ENCODE data around the gene DKK3.

Gene DKK3

DNA sequence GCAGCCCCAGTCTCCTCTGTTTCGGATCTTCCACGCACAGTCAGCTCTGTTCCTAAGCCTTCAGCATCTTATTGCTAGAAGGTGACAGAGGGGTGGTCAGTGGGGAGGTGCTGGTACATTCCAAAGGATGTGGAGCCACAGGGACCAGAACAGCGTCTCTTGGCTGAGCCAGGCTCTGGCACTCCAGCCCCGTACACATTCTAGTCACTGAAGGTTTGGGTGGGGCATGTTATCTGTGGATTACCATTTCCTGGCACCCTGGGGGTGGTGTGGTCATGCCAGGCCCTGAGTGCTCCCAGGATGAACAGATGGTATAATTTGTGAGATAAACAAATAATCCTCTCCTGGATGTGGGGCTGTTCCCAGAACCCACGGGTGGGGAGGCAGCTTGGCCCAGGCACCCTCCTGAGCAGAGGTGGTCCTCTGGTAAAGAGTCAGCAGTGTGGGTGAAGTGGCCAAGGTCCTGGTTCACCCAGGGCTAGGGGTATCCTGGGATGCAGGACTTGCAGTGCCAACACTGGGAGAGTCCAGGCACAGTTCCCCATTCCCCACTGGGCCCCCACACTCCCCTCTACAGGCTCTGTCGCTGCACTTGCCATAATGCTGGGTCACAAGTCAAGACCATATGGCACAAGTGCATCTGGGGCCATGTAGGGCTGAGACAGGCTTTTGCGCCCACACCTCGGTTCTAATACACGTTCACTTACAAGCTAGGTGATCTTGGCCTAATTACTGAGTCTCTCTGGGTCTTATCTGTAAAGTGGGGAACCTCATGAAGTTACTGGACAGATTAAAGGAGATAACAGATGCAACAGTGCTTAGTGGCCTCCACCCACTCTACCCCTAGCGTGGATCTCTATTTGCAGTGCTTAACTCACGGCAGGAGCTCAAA lies 33.0 kb downstream of the DKK3 start:
- DNase-seq (ENCODE audit: low spot score): no peak
- TF ChIP-seq, protein P1, sequence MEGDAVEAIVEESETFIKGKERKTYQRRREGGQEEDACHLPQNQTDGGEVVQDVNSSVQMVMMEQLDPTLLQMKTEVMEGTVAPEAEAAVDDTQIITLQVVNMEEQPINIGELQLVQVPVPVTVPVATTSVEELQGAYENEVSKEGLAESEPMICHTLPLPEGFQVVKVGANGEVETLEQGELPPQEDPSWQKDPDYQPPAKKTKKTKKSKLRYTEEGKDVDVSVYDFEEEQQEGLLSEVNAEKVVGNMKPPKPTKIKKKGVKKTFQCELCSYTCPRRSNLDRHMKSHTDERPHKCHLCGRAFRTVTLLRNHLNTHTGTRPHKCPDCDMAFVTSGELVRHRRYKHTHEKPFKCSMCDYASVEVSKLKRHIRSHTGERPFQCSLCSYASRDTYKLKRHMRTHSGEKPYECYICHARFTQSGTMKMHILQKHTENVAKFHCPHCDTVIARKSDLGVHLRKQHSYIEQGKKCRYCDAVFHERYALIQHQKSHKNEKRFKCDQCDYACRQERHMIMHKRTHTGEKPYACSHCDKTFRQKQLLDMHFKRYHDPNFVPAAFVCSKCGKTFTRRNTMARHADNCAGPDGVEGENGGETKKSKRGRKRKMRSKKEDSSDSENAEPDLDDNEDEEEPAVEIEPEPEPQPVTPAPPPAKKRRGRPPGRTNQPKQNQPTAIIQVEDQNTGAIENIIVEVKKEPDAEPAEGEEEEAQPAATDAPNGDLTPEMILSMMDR (IDR thresholded peaks at IDR 0.05; ENCODE audit: extremely low read depth, missing control alignments): no peak

DNA sequence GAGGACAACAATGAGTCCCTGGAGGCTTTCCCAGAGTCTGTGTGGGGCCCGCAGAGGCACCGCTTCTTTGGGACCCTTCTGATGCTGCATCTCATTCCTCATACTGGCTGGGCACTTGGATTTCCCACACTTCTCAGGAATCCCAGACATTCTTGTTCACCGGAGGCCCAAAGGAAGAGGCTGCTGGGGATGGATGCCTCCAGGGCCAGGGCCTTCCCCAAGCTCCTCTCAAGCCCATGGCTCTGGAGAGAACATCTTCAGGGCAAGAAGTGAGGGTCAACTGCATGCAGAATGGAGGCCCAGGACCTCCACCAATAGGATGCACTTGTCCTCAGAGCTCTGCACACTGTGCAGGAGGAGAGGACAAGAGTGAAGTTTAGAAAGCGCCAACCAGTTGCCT lies 34.6 kb downstream of the DKK3 start:
- DNase-seq (ENCODE audit: low spot score): no peak

DNA sequence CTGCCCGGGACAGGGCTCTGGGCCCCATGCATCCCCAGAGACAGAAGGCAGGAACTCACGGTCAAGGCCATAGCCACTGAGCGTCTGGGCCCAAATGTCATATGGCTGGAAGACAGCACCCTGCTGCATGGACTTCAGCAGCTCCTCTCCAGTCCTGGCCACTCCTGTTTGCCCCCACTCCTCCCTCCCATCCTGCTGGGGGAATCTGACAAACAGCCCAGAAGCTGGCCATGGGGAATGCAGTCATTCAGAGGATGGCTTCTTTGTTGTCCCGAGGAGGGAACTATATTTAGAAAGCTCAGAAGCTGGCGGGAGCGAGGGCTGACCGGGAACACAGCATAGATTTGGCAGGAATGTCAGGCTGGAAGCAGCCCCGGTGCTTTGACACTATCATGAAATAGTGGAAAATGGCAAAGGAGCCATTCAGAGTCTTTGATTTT lies 35.0 kb downstream of the DKK3 start:
- TF ChIP-seq, protein P1 (IDR thresholded peaks at IDR 0.05; ENCODE audit: extremely low read depth, missing control alignments): no peak
- no peak for DNase-seq (ENCODE audit: low spot score)

More for the DNA sequence above, 34.6 kb downstream of the DKK3 start:
- TF ChIP-seq, protein P1 (IDR thresholded peaks at IDR 0.05; ENCODE audit: extremely low read depth, missing control alignments): no peak

DNA sequence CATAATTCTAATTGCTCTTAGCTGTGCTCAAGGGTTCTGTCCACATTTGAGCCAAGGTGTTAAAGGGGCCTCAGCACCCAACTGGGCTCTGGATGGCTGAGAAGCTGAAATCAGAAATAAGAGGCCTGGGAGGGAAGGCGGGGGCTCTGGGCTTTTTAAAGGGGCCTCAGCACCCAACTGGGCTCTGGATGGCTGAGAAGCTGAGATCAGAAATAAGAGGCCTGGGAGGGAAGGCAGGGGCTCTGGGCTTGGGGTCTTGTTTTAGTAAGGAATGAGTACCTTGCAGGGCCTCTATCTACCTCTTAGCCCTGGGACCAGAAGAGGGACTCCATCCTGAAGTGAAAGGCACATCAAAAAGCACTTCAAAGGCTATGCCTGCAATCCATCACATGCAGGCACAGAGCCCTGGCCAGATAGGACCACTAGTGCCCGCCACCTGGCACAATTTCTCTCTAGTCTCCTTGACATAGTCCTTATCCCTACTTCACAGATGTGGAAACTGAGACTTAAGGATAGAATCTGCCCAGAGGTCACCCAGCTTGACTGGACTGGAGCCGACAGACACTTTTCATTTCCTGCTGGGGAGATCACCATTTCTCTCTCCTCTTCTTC lies 35.6 kb downstream of the DKK3 start:
- TF ChIP-seq, protein P1 (IDR thresholded peaks at IDR 0.05; ENCODE audit: extremely low read depth, missing control alignments): no peak
- no peak for DNase-seq (ENCODE audit: low spot score)

DNA sequence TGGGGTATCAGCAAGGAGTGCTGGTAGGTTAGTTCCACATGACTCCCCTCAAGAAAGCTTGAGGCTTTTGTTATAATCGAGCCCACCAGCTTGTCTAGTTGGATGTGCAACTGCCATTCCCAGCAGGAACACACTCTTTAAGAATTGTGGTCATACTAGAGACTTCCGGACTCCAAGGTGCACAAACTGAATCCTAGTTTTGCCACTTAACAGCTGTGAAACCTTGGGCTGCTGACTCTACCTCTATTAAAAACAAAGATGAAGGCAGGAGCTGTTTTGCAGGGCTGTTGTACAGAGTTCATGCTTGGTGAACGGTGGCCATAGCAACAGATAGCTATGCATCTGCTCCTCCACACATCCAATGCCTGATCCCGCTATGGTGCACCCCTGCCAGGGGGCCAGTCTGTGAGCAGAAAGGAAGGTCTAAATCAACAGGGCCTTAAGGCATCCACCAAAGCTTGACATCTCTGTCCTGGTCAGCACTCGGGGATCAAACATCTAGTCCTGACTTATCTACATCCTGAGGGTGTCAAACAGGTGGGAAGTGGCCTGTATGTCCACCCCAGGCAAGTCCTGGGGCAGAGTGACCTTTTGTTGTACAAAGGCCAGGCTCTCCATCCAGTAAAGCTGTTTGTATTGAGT lies 36.4 kb downstream of the DKK3 start:
- DNase-seq (ENCODE audit: low spot score): no peak
- TF ChIP-seq, protein P1 (IDR thresholded peaks at IDR 0.05; ENCODE audit: extremely low read depth, missing control alignments): no peak

DNA sequence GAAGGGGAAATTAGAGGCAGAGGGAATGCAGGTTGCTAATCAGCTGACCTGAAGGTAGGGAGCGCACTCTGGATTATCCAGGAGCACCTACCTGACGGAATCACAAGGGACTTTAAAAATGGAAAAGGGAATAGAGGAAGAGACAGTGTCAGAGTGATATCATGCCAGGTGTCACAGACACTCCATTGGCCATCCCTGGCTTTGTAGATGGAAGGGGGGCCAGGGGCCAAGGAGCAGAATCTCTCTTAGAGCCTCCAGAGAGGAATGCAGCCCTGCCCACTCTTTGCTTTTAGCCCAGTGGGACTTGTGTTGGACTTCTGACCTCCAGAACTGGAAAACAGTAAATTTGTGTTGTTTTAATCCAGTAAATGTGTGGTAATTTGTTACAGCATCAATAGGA lies 37.9 kb downstream of the DKK3 start:
- DNase-seq (ENCODE audit: low spot score): no peak
- TF ChIP-seq, protein P1 (IDR thresholded peaks at IDR 0.05; ENCODE audit: extremely low read depth, missing control alignments): no peak

Measured in GM20000 (cell line).